Measurements from ENCODE around the gene HIGD1A. TPM values are rescaled to one million over a fixed set of nuclear protein-coding genes. Genes with fewer than 3 reads are reported as not detected.

HIGD1A gene
- total and polyA plus RNA-seq, 2 of the 8 experiments (the other 6 are each of a cell fraction or from before 2014, with no cell fraction given): 67.3 to 95.4 TPM

GRCh38 chr3:42786631-42787030 lies 17.7 kb downstream of the HIGD1A start (continued):
- no peak for TF ChIP-seq CHD7 (IDR thresholded peaks at IDR 0.05; ENCODE audit: insufficient replicate concordance, low read length)
- no peak for TF ChIP-seq CHD2 (IDR thresholded peaks at IDR 0.05; ENCODE audit: low read length)
- no peak for TF ChIP-seq BACH1 (IDR thresholded peaks at IDR 0.05; ENCODE audit: low read length)
- no peak for TF ChIP-seq KDM5A (IDR thresholded peaks at IDR 0.05; ENCODE audit: low read length)

Measured in H1 (cell line).